ENCODE results near the gene MYO10. TPM values are rescaled to one million over a fixed set of nuclear protein-coding genes. Genes with fewer than 3 reads are reported as not detected.
A peak's percentile ranks its signal among the peaks of the same experiment; 100 is the strongest.

The MYO10 gene
- total and polyA plus RNA-seq, 2 experiments from 2014 or later = 119 to 276 TPM

- Histone ChIP-seq H3F3A (replicated peaks; ENCODE audit: low read depth) (peaks cover 31% of the 10 kb centered on the region; the same call in 1 of the 2 replicates), H4K20me1 (replicated peaks; ENCODE audit: insufficient read depth) (peaks cover 31% of the 10 kb centered on the region), H3K79me2 (replicated peaks; ENCODE audit: insufficient read depth) (peaks cover 72% of the 10 kb centered on the region), H3K36me3 (ENCODE audit: insufficient read depth) (peaks cover 52% of the 10 kb centered on the region), H2AFZ (no peak overlapping the region), H3K27me3 (ENCODE audit: insufficient read depth) (no peaks in the 10 kb centered on the region), H3K27ac (ENCODE audit: low read depth) (peak overlapping the region; percentile 84), H3K4me2 (peak overlapping the region; percentile 6; the same call in 1 of the 2 replicates), H3K4me1 (ENCODE audit: insufficient read depth) (peaks cover 35% of the 10 kb centered on the region), H3K9me2 (ENCODE audit: insufficient read depth) (no peaks in the 10 kb centered on the region), H3K4me3 (no peak overlapping the region)
- DNase-seq (ENCODE audit: low spot score) (peak; percentile 24), ATAC-seq (peak; percentile 61)
- peaks cover 96% of the 10 kb centered on the region for H3K36me3 Mint-ChIP-seq (ENCODE audit: low read depth)
- no peak overlapping the region; the same call in 2 of the 3 replicates for H3K4me3 Mint-ChIP-seq
- no peaks in the 10 kb centered on the region for H3K9me3 Mint-ChIP-seq
- peak overlapping the region; percentile 56 for H3K27ac Mint-ChIP-seq
- H3K27me3 Mint-ChIP-seq (ENCODE audit: insufficient read depth, low read depth, poor library complexity) = peaks cover 13% of the 10 kb centered on the region
- TF ChIP-seq POLR2AphosphoS5 (IDR thresholded peaks at IDR 0.05; ENCODE audit: low read depth) = no peak
- no peak for TF ChIP-seq NANOG (IDR thresholded peaks at IDR 0.05; ENCODE audit: borderline replicate concordance)
- TF ChIP-seq REST (IDR thresholded peaks at IDR 0.05; ENCODE audit: unreplicated experiment) = no peak
- TF ChIP-seq STAT1 (IDR thresholded peaks at IDR 0.05; ENCODE audit: unreplicated experiment) = no peak
- no peak for TF ChIP-seq ZNF331 (CRISPR knock-in tag; IDR thresholded peaks at IDR 0.05; ENCODE audit: low read depth)
- no peak for TF ChIP-seq JUNB (IDR thresholded peaks at IDR 0.05; ENCODE audit: unreplicated experiment)
- no peak for TF ChIP-seq EZH2 (IDR thresholded peaks at IDR 0.05; ENCODE audit: low read depth, unreplicated experiment)
- no peak for TF ChIP-seq CREB1 (CRISPR knock-in tag; IDR thresholded peaks at IDR 0.05; ENCODE audit: low read depth)
- no peak for TF ChIP-seq ZNF114 (CRISPR knock-in tag; IDR thresholded peaks at IDR 0.05)
- TF ChIP-seq CTCF (conservative IDR thresholded peaks at IDR 0.05; ENCODE audit: low read depth in 2 of 2) = no peak
- no peak for TF ChIP-seq EZH2phosphoT487 (IDR thresholded peaks at IDR 0.05; ENCODE audit: unreplicated experiment)
- no peak for TF ChIP-seq ZNF462 (CRISPR knock-in tag; IDR thresholded peaks at IDR 0.05)
- TF ChIP-seq ETS1 (IDR thresholded peaks at IDR 0.05) = no peak
- H3K4me1 Mint-ChIP-seq = peaks cover 36% of the 10 kb centered on the region
These were observed 233.1 kb downstream of the MYO10 start for GRCh38 chr5:16702964-16703363.

Data from GM23338 (cell line).